Neural crest cell (in vitro differentiated cells): ENCODE measurements around the gene ADAM29. TPM values are rescaled to one million over a fixed set of nuclear protein-coding genes. Genes with fewer than 3 reads are reported as not detected.

Experiments used
- DNase-seq: peaks from one replicate; pipeline ENCODE4 v3.0.0; 2021; ENCODE audit warnings: low read depth, mixed read lengths, low spot score
- H3K27ac Mint-ChIP-seq: one replicate; pipeline ENCODE4 v1.8.0; 2021; ENCODE audit warnings: mild to moderate bottlenecking, mixed read lengths; ENCODE audit not compliant: unreplicated experiment
- H3K27me3 Mint-ChIP-seq: 2 replicates; pipeline ENCODE4 v1.8.0; 2021; ENCODE audit warnings: low read depth, mild to moderate bottlenecking, mixed read lengths
- H3K36me3 Mint-ChIP-seq: 2 replicates; pipeline ENCODE4 v1.8.0; 2021; ENCODE audit warnings: low read depth, mild to moderate bottlenecking, mixed read lengths
- H3K4me1 Mint-ChIP-seq: 2 replicates; pipeline ENCODE4 v1.8.0; 2021; ENCODE audit warnings: mixed read lengths
- H3K4me3 Mint-ChIP-seq: one replicate; pipeline ENCODE4 v1.8.0; 2021; ENCODE audit warnings: mild to moderate bottlenecking, mixed read lengths
- H3K9me3 Mint-ChIP-seq: 2 replicates; pipeline ENCODE4 v1.8.0; 2021; ENCODE audit warnings: mixed read lengths
- total RNA-seq: library from RNA; stranded (reverse); gene quantifications from 2 replicates; pipeline ENCODE4 v1.2.1, GENCODE V29; 2021
- TF ChIP-seq, protein P1 (sequence below): fragments of 200-600 bp; sonication (generic); conservative IDR thresholded peaks from 2 replicates; pipeline ENCODE4 v1.5.0; 2021; ENCODE audit warnings: antibody characterized with exemption, mild to moderate bottlenecking

The ADAM29 gene
- total RNA-seq, 1 donor from 2014 or later, result not detected

GRCh38 chr4:174929346-174929745 lies 11.2 kb downstream of the ADAM29 start:
- Mint-ChIP-seq H3K4me1 (no peaks in the 10 kb centered on the region), H3K36me3 (no peaks in the 10 kb centered on the region), H3K27ac (no peak overlapping the region), H3K4me3 (no peak overlapping the region), H3K27me3 (no peaks in the 10 kb centered on the region), H3K9me3 (no peaks in the 10 kb centered on the region)
- DNase-seq, result no peak
- TF ChIP-seq, protein P1, sequence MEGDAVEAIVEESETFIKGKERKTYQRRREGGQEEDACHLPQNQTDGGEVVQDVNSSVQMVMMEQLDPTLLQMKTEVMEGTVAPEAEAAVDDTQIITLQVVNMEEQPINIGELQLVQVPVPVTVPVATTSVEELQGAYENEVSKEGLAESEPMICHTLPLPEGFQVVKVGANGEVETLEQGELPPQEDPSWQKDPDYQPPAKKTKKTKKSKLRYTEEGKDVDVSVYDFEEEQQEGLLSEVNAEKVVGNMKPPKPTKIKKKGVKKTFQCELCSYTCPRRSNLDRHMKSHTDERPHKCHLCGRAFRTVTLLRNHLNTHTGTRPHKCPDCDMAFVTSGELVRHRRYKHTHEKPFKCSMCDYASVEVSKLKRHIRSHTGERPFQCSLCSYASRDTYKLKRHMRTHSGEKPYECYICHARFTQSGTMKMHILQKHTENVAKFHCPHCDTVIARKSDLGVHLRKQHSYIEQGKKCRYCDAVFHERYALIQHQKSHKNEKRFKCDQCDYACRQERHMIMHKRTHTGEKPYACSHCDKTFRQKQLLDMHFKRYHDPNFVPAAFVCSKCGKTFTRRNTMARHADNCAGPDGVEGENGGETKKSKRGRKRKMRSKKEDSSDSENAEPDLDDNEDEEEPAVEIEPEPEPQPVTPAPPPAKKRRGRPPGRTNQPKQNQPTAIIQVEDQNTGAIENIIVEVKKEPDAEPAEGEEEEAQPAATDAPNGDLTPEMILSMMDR, result no peak

- H3K27me3 Mint-ChIP-seq, result no peaks in the 10 kb centered on the region
- DNase-seq, result no peak
- TF ChIP-seq, protein P1, result no peak
- H3K27ac Mint-ChIP-seq, result no peak overlapping the region
- H3K9me3 Mint-ChIP-seq, result no peaks in the 10 kb centered on the region
- no peaks in the 10 kb centered on the region for H3K4me1 Mint-ChIP-seq
- no peak overlapping the region for H3K4me3 Mint-ChIP-seq
- H3K36me3 Mint-ChIP-seq, result no peaks in the 10 kb centered on the region
Measured at GRCh38 chr4:174930895-174931294, 12.7 kb downstream of the ADAM29 start.

DNA sequence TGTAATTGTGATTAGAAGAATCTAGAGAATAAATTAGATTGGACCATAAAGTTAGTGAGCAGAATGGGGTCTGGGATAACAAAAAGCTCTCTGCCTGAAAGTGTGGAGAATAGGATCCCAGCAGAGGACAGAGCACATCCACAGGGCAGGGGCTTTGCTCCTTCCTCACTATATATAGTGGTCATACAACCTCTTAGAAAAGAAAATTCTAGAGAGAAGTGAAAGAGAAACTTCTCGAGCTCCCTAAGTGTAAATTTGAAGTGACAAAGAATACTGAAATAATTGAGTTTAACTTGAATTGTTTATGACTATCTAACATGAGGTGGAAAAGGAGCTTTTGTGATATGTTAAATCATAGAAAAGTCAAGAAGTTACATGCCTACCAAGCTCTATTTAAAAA lies 14.9 kb downstream of the ADAM29 start:
- no peak for DNase-seq
- Mint-ChIP-seq H3K9me3 (no peaks in the 10 kb centered on the region), H3K4me1 (no peaks in the 10 kb centered on the region), H3K27me3 (no peaks in the 10 kb centered on the region), H3K4me3 (no peak overlapping the region), H3K27ac (no peak overlapping the region), H3K36me3 (no peaks in the 10 kb centered on the region)
- TF ChIP-seq, protein P1, result no peak

GRCh38 chr4:174934360-174934759 lies 16.2 kb downstream of the ADAM29 start:
- H3K27ac Mint-ChIP-seq, result no peak overlapping the region
- no peaks in the 10 kb centered on the region for H3K36me3 Mint-ChIP-seq
- H3K9me3 Mint-ChIP-seq, result no peaks in the 10 kb centered on the region
- TF ChIP-seq, protein P1, result no peak
- DNase-seq, result no peak
- H3K4me1 Mint-ChIP-seq, result no peaks in the 10 kb centered on the region
- no peaks in the 10 kb centered on the region for H3K27me3 Mint-ChIP-seq
- no peak overlapping the region for H3K4me3 Mint-ChIP-seq

GRCh38 chr4:174935607-174936006 lies 17.4 kb downstream of the ADAM29 start:
- H3K9me3 Mint-ChIP-seq, result no peaks in the 10 kb centered on the region
- no peaks in the 10 kb centered on the region for H3K4me1 Mint-ChIP-seq
- no peak overlapping the region for H3K4me3 Mint-ChIP-seq
- TF ChIP-seq, protein P1, result no peak
- no peak overlapping the region for H3K27ac Mint-ChIP-seq
- no peaks in the 10 kb centered on the region for H3K27me3 Mint-ChIP-seq
- DNase-seq, result no peak
- H3K36me3 Mint-ChIP-seq, result no peaks in the 10 kb centered on the region

DNA sequence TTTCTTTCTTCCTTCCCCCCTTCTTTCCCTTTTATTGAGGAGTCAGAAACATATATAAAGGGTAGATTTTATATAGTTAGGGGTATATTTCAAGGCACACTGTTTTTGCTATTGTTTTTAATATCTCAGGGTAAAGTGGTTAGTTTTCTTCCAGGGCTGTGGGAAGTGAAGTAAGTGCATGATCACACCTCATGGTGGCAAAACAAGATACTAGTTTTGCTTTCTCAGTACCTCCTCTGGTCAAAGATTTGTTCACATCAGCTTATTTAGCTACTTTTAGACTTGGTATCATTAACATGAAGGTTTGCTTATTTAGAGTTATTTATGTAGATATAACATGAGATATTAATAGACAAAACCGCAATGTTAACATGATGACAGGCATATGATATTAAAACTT lies 21.8 kb downstream of the ADAM29 start:
- H3K4me1 Mint-ChIP-seq, result no peaks in the 10 kb centered on the region
- peaks cover 12% of the 10 kb centered on the region for H3K9me3 Mint-ChIP-seq
- no peaks in the 10 kb centered on the region for H3K27me3 Mint-ChIP-seq
- no peak overlapping the region for H3K27ac Mint-ChIP-seq
- TF ChIP-seq, protein P1, result no peak
- DNase-seq, result no peak
- no peaks in the 10 kb centered on the region for H3K36me3 Mint-ChIP-seq
- H3K4me3 Mint-ChIP-seq, result no peak overlapping the region
